Breast epithelium (tissue), 3 donors: ENCODE data around the gene PGS1.

ENCODE experiments used
- CTCF ChIP-seq, 3 donors: fragments of 450-650 bp; IDR thresholded peaks; one replicate each; pipeline ENCODE4 v1.5.1; 2016 to 2017; ENCODE audit warnings: antibody characterized with exemption in 3 of 3, mild to moderate bottlenecking in 3 of 3, moderate library complexity in 3 of 3
- POLR2AphosphoS5 ChIP-seq, 3 donors: sonication (generic); formaldehyde crosslinking; IDR thresholded peaks; one replicate each; pipeline ENCODE4 v1.6.1; 2017; ENCODE audit warnings: antibody characterized with exemption in 3 of 3

GRCh38 chr17:78417531-78417909, 39.1 kb downstream of the PGS1 start:
- TF ChIP-seq CTCF (IDR thresholded peaks at IDR 0.05): no peak
- TF ChIP-seq POLR2AphosphoS5 (IDR thresholded peaks at IDR 0.05): no peak
